IPS DF 6.9 (cell line): Measurements from ENCODE around the gene ZBTB42.
A peak's percentile ranks its signal among the peaks of the same experiment; 100 is the strongest.

Experiments
- DNase-seq: peaks from one replicate; pipeline ENCODE4 v3.0.0-alpha.2; 2013; ENCODE audit warnings: low read depth, low spot score
- H3K27ac ChIP-seq: one replicate; pipeline ENCODE4 v1.5.1; 2013; ENCODE audit warnings: low read length, control low read depth
- H3K27me3 ChIP-seq: 2 replicates; pipeline ENCODE4 v1.6.1; 2013; ENCODE audit warnings: mild to moderate bottlenecking, low read length; ENCODE audit not compliant: control insufficient read depth, insufficient read depth
- H3K36me3 ChIP-seq: 2 replicates; pipeline ENCODE4 v1.6.1; 2013; ENCODE audit warnings: low read length; ENCODE audit not compliant: control insufficient read depth, insufficient read depth
- H3K4me1 ChIP-seq: 2 replicates; pipeline ENCODE4 v1.6.1; 2013; ENCODE audit warnings: low read length; ENCODE audit not compliant: control insufficient read depth, insufficient read depth
- H3K4me3 ChIP-seq: 2 replicates; pipeline ENCODE4 v1.5.1; 2013; ENCODE audit warnings: mild to moderate bottlenecking, low read length
- H3K9me3 ChIP-seq: 2 replicates; pipeline ENCODE4 v1.6.1; 2013; ENCODE audit warnings: low read length, inconsistent platforms; ENCODE audit not compliant: control insufficient read depth, insufficient read depth
- WGBS: extraction: QIAGEN DNeasy Blood & Tissue Kit; methylation state at CpG from one replicate; pipeline ENCODE4 v1.1.7; 2013; ENCODE audit warnings: mixed read lengths, missing lambda C conversion rate; ENCODE audit not compliant: insufficient read length, insufficient coverage; 5-methylcytosine and 5-hydroxymethylcytosine counted together

Gene ZBTB42

DNA sequence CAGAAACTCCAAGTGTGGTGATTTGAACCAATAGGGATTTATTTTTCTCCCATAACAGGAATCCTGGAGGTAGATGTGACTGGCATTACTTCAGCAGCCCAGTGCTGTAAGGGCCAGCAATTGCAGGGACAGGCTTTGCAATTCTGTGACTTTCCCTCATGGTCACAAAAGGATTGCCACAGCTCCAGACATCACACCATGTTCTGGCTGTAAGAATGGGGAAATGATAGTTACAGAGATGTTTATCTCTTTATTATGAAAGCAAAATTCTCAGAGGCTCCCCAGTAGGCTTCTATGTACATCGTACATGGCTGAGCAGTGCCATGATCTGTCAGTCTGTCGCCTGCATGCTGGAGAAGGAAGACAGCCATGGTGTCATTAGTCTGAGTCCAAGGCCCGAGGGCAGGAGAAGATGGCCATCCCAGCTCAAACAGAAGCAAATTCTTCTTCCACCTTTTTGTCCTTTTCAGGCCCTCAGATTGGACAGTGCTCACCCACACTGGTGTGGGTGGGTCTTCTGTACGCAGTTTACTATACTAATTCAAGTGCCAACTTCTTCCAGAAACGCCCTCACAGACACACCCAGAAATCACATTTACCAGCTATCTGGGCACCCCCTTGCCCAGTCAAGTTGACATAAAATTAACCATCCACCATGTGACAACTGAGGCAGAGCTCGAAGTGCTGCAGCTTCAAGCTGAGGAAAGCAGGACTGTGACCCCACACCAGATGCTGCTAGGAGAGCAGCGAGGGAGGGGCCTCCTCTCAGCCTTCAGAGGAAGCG is 17.2 kb downstream of the ZBTB42 start:
- H3K27me3 ChIP-seq: no peaks in the 10 kb centered on the region
- H3K4me1 ChIP-seq: no peaks in the 10 kb centered on the region
- no peak overlapping the region for H3K4me3 ChIP-seq
- DNase-seq: no peak
- no CpG with 5 or more reads among the region's 8 CpGs for WGBS
- no peaks in the 10 kb centered on the region for H3K9me3 ChIP-seq
- H3K27ac ChIP-seq: no peak overlapping the region
- no peaks in the 10 kb centered on the region for H3K36me3 ChIP-seq

GRCh38 chr14:104818714-104819161 is 17.8 kb downstream of the ZBTB42 start:
- Histone ChIP-seq H3K36me3 (no peaks in the 10 kb centered on the region), H3K4me3 (no peak overlapping the region), H3K4me1 (no peaks in the 10 kb centered on the region), H3K9me3 (no peaks in the 10 kb centered on the region), H3K27ac (no peak overlapping the region), H3K27me3 (no peaks in the 10 kb centered on the region)
- no peak for DNase-seq
- WGBS: no CpG with 5 or more reads among the region's 9 CpGs

DNA sequence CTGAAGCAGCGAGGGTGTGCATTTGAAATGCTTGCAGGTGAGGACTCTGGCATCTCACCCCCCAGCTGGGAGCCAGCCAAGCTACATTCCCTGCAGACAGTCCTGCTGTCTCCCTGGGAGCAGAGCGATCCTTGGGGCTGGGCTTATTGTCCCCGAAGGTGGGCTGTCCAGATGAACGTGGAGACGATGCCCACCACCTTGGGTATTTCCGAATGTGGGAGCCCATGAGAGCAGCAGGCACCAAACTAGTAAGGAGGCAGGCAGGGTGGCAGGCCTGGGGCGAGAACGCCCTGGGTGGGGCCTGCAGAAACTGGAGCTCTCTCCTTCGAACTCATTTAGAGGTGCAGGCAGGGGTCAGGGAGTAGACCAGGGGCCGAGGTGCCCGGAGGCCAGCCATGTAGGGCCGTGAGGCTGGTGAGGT is 18.5 kb downstream of the ZBTB42 start:
- no CpG with 5 or more reads among the region's 12 CpGs for WGBS
- H3K27ac ChIP-seq: no peak overlapping the region
- no peaks in the 10 kb centered on the region for H3K9me3 ChIP-seq
- no peaks in the 10 kb centered on the region for H3K27me3 ChIP-seq
- H3K4me1 ChIP-seq: no peaks in the 10 kb centered on the region
- no peak overlapping the region for H3K4me3 ChIP-seq
- no peaks in the 10 kb centered on the region for H3K36me3 ChIP-seq
- no peak for DNase-seq

GRCh38 chr14:104820669-104821228 is 19.8 kb downstream of the ZBTB42 start:
- Histone ChIP-seq H3K4me1 (no peaks in the 10 kb centered on the region), H3K4me3 (no peak overlapping the region), H3K36me3 (no peaks in the 10 kb centered on the region), H3K9me3 (no peaks in the 10 kb centered on the region), H3K27me3 (no peaks in the 10 kb centered on the region; the same call in 1 of the 2 replicates), H3K27ac (no peak overlapping the region)
- DNase-seq: no peak
- no CpG with 5 or more reads among the region's 22 CpGs for WGBS

- no CpG with 5 or more reads among the region's 23 CpGs for WGBS
- no peak overlapping the region for H3K27ac ChIP-seq
- H3K4me1 ChIP-seq: no peaks in the 10 kb centered on the region
- no peak for DNase-seq
- H3K36me3 ChIP-seq: no peaks in the 10 kb centered on the region
- H3K4me3 ChIP-seq: no peak overlapping the region
- H3K27me3 ChIP-seq: no peaks in the 10 kb centered on the region; the same call in 1 of the 2 replicates
- H3K9me3 ChIP-seq: no peaks in the 10 kb centered on the region
Observed at GRCh38 chr14:104821229-104821945, 20.5 kb downstream of the ZBTB42 start.

- no peaks in the 10 kb centered on the region for H3K36me3 ChIP-seq
- no CpG with 5 or more reads among the region's 27 CpGs for WGBS
- no peak overlapping the region for H3K27ac ChIP-seq
- no peak overlapping the region for H3K4me3 ChIP-seq
- H3K27me3 ChIP-seq: no peaks in the 10 kb centered on the region; the same call in 1 of the 2 replicates
- no peaks in the 10 kb centered on the region for H3K9me3 ChIP-seq
- no peak for DNase-seq
- no peaks in the 10 kb centered on the region for H3K4me1 ChIP-seq
Observed at GRCh38 chr14:104821971-104822608, 21.2 kb downstream of the ZBTB42 start.

DNA sequence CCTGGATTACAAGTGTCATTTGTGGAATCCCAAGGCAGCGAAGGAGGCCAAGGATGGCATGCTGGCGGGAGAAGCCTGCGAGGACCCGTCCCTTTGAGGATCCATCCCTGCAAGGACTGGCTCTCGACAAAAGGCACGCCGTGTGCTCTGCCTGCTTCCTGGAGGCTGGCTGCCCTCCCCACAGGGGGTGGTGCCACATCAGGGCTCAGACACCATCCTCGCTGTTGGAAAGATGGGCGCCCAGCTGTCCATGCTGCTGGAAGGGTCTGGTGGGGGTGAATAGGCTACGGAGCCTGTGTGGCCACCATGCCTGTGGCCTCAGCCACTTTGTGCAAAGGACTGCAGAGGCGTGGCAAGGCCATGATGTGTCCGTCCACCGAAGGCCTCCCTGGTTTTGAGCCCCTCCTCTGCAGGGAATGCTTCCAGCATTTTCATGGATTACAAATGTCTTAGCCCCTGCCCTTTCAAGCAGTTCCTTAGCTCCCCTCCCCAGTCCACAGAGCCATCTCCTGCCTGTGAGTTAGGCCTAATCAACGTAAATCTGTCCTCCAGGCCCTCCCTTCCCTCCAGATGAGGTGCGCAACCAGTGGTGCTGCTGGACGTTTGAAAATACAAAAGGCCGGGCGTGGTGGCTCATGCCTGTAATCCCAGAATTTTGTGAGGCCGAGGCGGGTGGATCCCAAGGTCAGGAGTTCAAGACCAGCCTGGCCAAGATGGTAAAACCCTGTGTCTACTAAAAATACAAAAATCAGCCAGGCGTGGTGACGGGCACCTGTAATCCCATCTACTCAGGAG is 22.1 kb downstream of the ZBTB42 start:
- H3K4me3 ChIP-seq: no peak overlapping the region
- no peak for DNase-seq
- H3K27ac ChIP-seq: no peak overlapping the region
- H3K4me1 ChIP-seq: peaks cover 1% of the 10 kb centered on the region; the same call in 1 of the 2 replicates
- no peaks in the 10 kb centered on the region for H3K36me3 ChIP-seq
- H3K27me3 ChIP-seq: no peaks in the 10 kb centered on the region; the same call in 1 of the 2 replicates
- no CpG with 5 or more reads among the region's 22 CpGs for WGBS
- no peaks in the 10 kb centered on the region for H3K9me3 ChIP-seq

GRCh38 chr14:104824353-104824997 is 23.6 kb downstream of the ZBTB42 start:
- Histone ChIP-seq H3K9me3 (no peaks in the 10 kb centered on the region), H3K27ac (no peak overlapping the region), H3K4me3 (no peak overlapping the region), H3K27me3 (no peaks in the 10 kb centered on the region; the same call in 1 of the 2 replicates), H3K36me3 (no peaks in the 10 kb centered on the region), H3K4me1 (peaks cover 1% of the 10 kb centered on the region; the same call in 1 of the 2 replicates)
- DNase-seq: no peak
- WGBS: 100% methylated on average over 2 of the region's 2 CpGs

GRCh38 chr14:104826189-104826860 is 25.4 kb downstream of the ZBTB42 start:
- WGBS: no CpG with 5 or more reads among the region's 54 CpGs
- H3K4me3 ChIP-seq: peak overlapping the region; percentile 58; the same call in 1 of the 2 replicates
- no peaks in the 10 kb centered on the region for H3K9me3 ChIP-seq
- DNase-seq: no peak
- H3K27me3 ChIP-seq: no peaks in the 10 kb centered on the region; the same call in 1 of the 2 replicates
- no peaks in the 10 kb centered on the region for H3K36me3 ChIP-seq
- H3K27ac ChIP-seq: no peak overlapping the region
- H3K4me1 ChIP-seq: peaks cover 1% of the 10 kb centered on the region; the same call in 1 of the 2 replicates
